ENCODE measurements around the gene FGF9.
A peak's percentile ranks its signal among the peaks of the same experiment; 100 is the strongest.

Gene FGF9

GRCh38 chr13:21670883-21671619 is at the start of gene FGF9:
TSS of gene FGF9 (plus strand) at chr13:21671073. CDS start at chr13:21671913, 840 bp downstream.
- Histone ChIP-seq H3K4me3 (replicated peaks; ENCODE audit: low read depth, low read length) (peak within 1 kb of the TSS; percentile 61), H3K36me3 (ENCODE audit: control insufficient read depth, insufficient read depth, low read length) (no peaks in the 10 kb centered on the region), H3K27me3 (replicated peaks; ENCODE audit: control insufficient read depth, insufficient read depth, low read length) (no peaks in the 10 kb centered on the region; the same call in 1 of the 2 replicates)
- peak; percentile 90 for DNase-seq (ENCODE audit: extremely low read depth, insufficient read length)
- no peak for TF ChIP-seq CTCF (IDR thresholded peaks at IDR 0.05; ENCODE audit: insufficient read depth, low read length, poor library complexity, severe bottlenecking)

DNA sequence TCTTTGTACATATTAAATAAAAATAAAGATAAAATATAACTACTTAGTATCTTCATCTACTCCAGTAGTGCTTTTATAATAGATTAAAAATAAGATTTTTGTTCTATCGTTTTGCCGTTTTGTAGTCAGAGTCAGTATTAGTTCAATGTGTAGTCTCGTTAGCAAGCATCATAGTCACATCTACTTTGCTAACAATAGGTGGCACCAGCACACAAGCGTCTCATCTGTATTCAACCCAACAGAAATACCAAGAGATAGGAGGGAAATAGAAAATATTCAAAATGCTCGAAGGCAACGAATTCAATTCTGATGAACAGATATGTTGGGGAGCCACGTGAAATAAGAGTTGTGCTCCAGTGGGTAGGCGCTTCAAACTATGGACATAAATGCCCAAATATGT is 45.5 kb upstream of the FGF9 start:
- TF ChIP-seq CTCF (IDR thresholded peaks at IDR 0.05; ENCODE audit: insufficient read depth, low read length, poor library complexity, severe bottlenecking), result peak; percentile 55
- H3K27me3 ChIP-seq (replicated peaks; ENCODE audit: control insufficient read depth, insufficient read depth, low read length), result no peaks in the 10 kb centered on the region; the same call in 1 of the 2 replicates
- no peak for DNase-seq (ENCODE audit: extremely low read depth, insufficient read length)
- H3K4me3 ChIP-seq (replicated peaks; ENCODE audit: low read depth, low read length), result no peak overlapping the region
- no peaks in the 10 kb centered on the region for H3K36me3 ChIP-seq (ENCODE audit: control insufficient read depth, insufficient read depth, low read length)

DNA sequence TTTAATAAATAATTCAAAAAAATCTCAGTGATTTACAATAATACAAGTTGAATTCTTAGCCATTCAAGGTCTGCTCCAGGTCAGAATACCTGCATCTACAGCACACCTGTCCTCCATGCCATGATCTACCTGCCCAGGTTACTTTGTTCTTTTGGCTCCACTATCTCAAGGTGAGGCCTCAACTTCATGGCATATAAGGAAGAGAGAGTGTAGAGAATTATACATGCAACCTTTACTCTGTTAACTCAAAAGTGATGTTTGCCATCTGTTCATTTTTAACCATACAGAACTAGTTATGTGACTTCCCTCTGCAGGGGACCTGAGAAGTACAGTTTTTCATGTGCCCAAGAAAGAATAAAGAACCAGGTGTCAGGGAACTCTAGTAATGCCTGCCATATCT is 38.7 kb upstream of the FGF9 start:
- TF ChIP-seq CTCF (IDR thresholded peaks at IDR 0.05; ENCODE audit: insufficient read depth, low read length, poor library complexity, severe bottlenecking), result no peak
- Histone ChIP-seq H3K4me3 (replicated peaks; ENCODE audit: low read depth, low read length) (no peak overlapping the region), H3K36me3 (ENCODE audit: control insufficient read depth, insufficient read depth, low read length) (no peaks in the 10 kb centered on the region), H3K27me3 (replicated peaks; ENCODE audit: control insufficient read depth, insufficient read depth, low read length) (no peaks in the 10 kb centered on the region)
- no peak for DNase-seq (ENCODE audit: extremely low read depth, insufficient read length)

GRCh38 chr13:21636656-21637055 is 34.2 kb upstream of the FGF9 start:
- no peak for DNase-seq (ENCODE audit: extremely low read depth, insufficient read length)
- TF ChIP-seq CTCF (IDR thresholded peaks at IDR 0.05; ENCODE audit: insufficient read depth, low read length, poor library complexity, severe bottlenecking), result no peak
- no peak overlapping the region for H3K4me3 ChIP-seq (replicated peaks; ENCODE audit: low read depth, low read length)
- no peaks in the 10 kb centered on the region for H3K36me3 ChIP-seq (ENCODE audit: control insufficient read depth, insufficient read depth, low read length)
- H3K27me3 ChIP-seq (replicated peaks; ENCODE audit: control insufficient read depth, insufficient read depth, low read length), result no peaks in the 10 kb centered on the region

GRCh38 chr13:21637296-21637695 is 33.6 kb upstream of the FGF9 start:
- DNase-seq (ENCODE audit: extremely low read depth, insufficient read length), result no peak

More at GRCh38 chr13:21637296-21637695, 33.6 kb upstream of the FGF9 start:
- H3K27me3 ChIP-seq (replicated peaks; ENCODE audit: control insufficient read depth, insufficient read depth, low read length), result no peaks in the 10 kb centered on the region
- no peak overlapping the region for H3K4me3 ChIP-seq (replicated peaks; ENCODE audit: low read depth, low read length)
- H3K36me3 ChIP-seq (ENCODE audit: control insufficient read depth, insufficient read depth, low read length), result no peaks in the 10 kb centered on the region
- TF ChIP-seq CTCF (IDR thresholded peaks at IDR 0.05; ENCODE audit: insufficient read depth, low read length, poor library complexity, severe bottlenecking), result no peak

Data from GM06990 (cell line).